H9 (cell line): ENCODE measurements around the gene DGKD. TPM values are rescaled to one million over a fixed set of nuclear protein-coding genes. Genes with fewer than 3 reads are reported as not detected.
A peak's percentile ranks its signal among the peaks of the same experiment; 100 is the strongest.

Experiments
- DNase-seq: peaks from one replicate; pipeline ENCODE4 v3.0.0-alpha.2; 2017
- H2AFZ ChIP-seq: one replicate; pipeline ENCODE4 v1.6.1; 2013; ENCODE audit warnings: mild to moderate bottlenecking, low read length, control low read depth, moderate library complexity
- H2AK5ac ChIP-seq: 2 replicates; pipeline ENCODE4 v1.6.1; 2013; ENCODE audit warnings: low read length, control low read depth, mixed read lengths; ENCODE audit not compliant: insufficient read length
- H2BK120ac ChIP-seq: one replicate; pipeline ENCODE4 v1.6.1; 2013; ENCODE audit warnings: low read depth, mild to moderate bottlenecking, low read length, control low read depth, inconsistent platforms; ENCODE audit not compliant: poor library complexity, severe bottlenecking
- H2BK12ac ChIP-seq: 2 replicates; pipeline ENCODE4 v1.6.1; 2013; ENCODE audit warnings: low read length, control low read depth, mixed read lengths, low read depth; ENCODE audit not compliant: insufficient read length
- H2BK15ac ChIP-seq: 2 replicates; pipeline ENCODE4 v1.6.1; 2013; ENCODE audit warnings: low read depth, low read length, control low read depth
- H2BK20ac ChIP-seq: one replicate; pipeline ENCODE4 v1.6.1; 2013; ENCODE audit warnings: low read depth, mild to moderate bottlenecking, low read length, control low read depth, inconsistent platforms; ENCODE audit not compliant: poor library complexity, severe bottlenecking
- H2BK5ac ChIP-seq: 2 replicates; pipeline ENCODE4 v1.6.1; 2013; ENCODE audit warnings: low read length, control low read depth, mixed read lengths; ENCODE audit not compliant: insufficient read length
- H3K14ac ChIP-seq: 2 replicates; pipeline ENCODE4 v1.6.1; 2013; ENCODE audit warnings: low read length, control low read depth; ENCODE audit not compliant: insufficient read depth
- H3K18ac ChIP-seq: 2 replicates; pipeline ENCODE4 v1.6.1; 2013; ENCODE audit warnings: low read depth, mild to moderate bottlenecking, mixed read lengths, low read length, control low read depth; ENCODE audit not compliant: insufficient read length
- H3K23ac ChIP-seq: 2 replicates; pipeline ENCODE4 v1.6.1; 2013; ENCODE audit warnings: low read length, control low read depth, mixed read lengths, low read depth; ENCODE audit not compliant: insufficient read length
- H3K23me2 ChIP-seq: 2 replicates; pipeline ENCODE4 v1.6.1; 2013; ENCODE audit warnings: low read depth, mild to moderate bottlenecking, mixed read lengths, low read length, control low read depth; ENCODE audit not compliant: insufficient read length, poor library complexity, severe bottlenecking
- H3K27ac ChIP-seq: 2 replicates; pipeline ENCODE4 v1.5.1; 2013; ENCODE audit warnings: low read length, control low read depth, mixed read lengths, low read depth; ENCODE audit not compliant: insufficient read length
- H3K27me3 ChIP-seq: 2 replicates; pipeline ENCODE4 v1.6.1; 2013; ENCODE audit warnings: low read length, control low read depth, inconsistent platforms; ENCODE audit not compliant: insufficient read depth
- H3K4ac ChIP-seq: 2 replicates; pipeline ENCODE4 v1.6.1; 2013; ENCODE audit warnings: low read depth, mild to moderate bottlenecking, control low read depth, inconsistent platforms, low read length, moderate library complexity
- H3K4me1 ChIP-seq: 2 replicates; pipeline ENCODE4 v1.6.1; 2013; ENCODE audit warnings: low read length, control low read depth, inconsistent platforms; ENCODE audit not compliant: insufficient read depth
- H3K4me2 ChIP-seq: 2 replicates; pipeline ENCODE4 v1.6.1; 2013; ENCODE audit warnings: low read length, control low read depth, mixed read lengths; ENCODE audit not compliant: insufficient read length, insufficient read depth
- H3K56ac ChIP-seq: 2 replicates; pipeline ENCODE4 v1.6.1; 2013; ENCODE audit warnings: low read depth, mild to moderate bottlenecking, mixed read lengths, low read length, control low read depth; ENCODE audit not compliant: insufficient read length
- H3K79me1 ChIP-seq: 2 replicates; pipeline ENCODE4 v1.6.1; 2013; ENCODE audit warnings: low read depth, mild to moderate bottlenecking, moderate library complexity, low read length, control low read depth, inconsistent platforms; ENCODE audit not compliant: insufficient read depth, poor library complexity, severe bottlenecking
- H3K79me2 ChIP-seq: 2 replicates; pipeline ENCODE4 v1.6.1; 2013; ENCODE audit warnings: low read length, control low read depth, inconsistent platforms; ENCODE audit not compliant: insufficient read depth
- H3K9ac ChIP-seq: 2 replicates; pipeline ENCODE4 v1.6.1; 2013; ENCODE audit warnings: low read length, control low read depth, mixed read lengths; ENCODE audit not compliant: insufficient read length; ENCODE audit errors: extremely low read depth
- H3K9me3 ChIP-seq: one replicate; pipeline ENCODE4 v1.6.1; 2013; ENCODE audit warnings: low read depth, low read length, inconsistent platforms; ENCODE audit not compliant: control insufficient read depth
- H3T11ph ChIP-seq: one replicate; pipeline ENCODE4 v1.6.1; 2013; ENCODE audit warnings: mild to moderate bottlenecking, low read length, control low read depth, inconsistent platforms
- H4K20me1 ChIP-seq: one replicate; pipeline ENCODE4 v1.6.1; 2013; ENCODE audit not compliant: control insufficient read depth, insufficient read length, insufficient read depth
- H4K5ac ChIP-seq: 2 replicates; pipeline ENCODE4 v1.6.1; 2013; ENCODE audit warnings: low read depth, mild to moderate bottlenecking, mixed read lengths, low read length, control low read depth; ENCODE audit not compliant: insufficient read length
- H4K8ac ChIP-seq: replicated peaks from 2 replicates; pipeline ENCODE4 v1.6.1; 2013; ENCODE audit warnings: low read length, control low read depth, mixed read lengths, low read depth; ENCODE audit not compliant: insufficient read length
- H4K91ac ChIP-seq: 2 replicates; pipeline ENCODE4 v1.6.1; 2013; ENCODE audit warnings: low read depth, mild to moderate bottlenecking, moderate library complexity, mixed read lengths, low read length, control low read depth; ENCODE audit not compliant: insufficient read length
- H3K27ac Mint-ChIP-seq, 3 experiments: 2 replicates in 2 of 3; 3 replicates in 1 of 3; pipeline ENCODE4 v1.8.0; 2020 to 2021; ENCODE audit warnings: mixed read lengths in 3 of 3, mild to moderate bottlenecking in 1 of 3, moderate library complexity in 1 of 3
- H3K27me3 Mint-ChIP-seq: 2 replicates; pipeline ENCODE4 v1.8.0; 2021; ENCODE audit warnings: low read depth, mild to moderate bottlenecking, moderate library complexity, mixed read lengths
- H3K36me3 Mint-ChIP-seq, 3 experiments: 2 replicates in 2 of 3; 3 replicates in 1 of 3; pipeline ENCODE4 v1.8.0; 2020 to 2021; ENCODE audit warnings: low read depth in 3 of 3, mixed read lengths in 3 of 3; ENCODE audit not compliant: insufficient read depth in 1 of 3
- H3K4me1 Mint-ChIP-seq, 2 experiments: 2 replicates each; pipeline ENCODE4 v1.8.0; 2020; ENCODE audit warnings: mixed read lengths in 2 of 2
- H3K4me3 Mint-ChIP-seq, 2 experiments: 2 replicates in 1 of 2; 3 replicates in 1 of 2; pipeline ENCODE4 v1.8.0; 2020 to 2021; ENCODE audit warnings: mild to moderate bottlenecking in 2 of 2, mixed read lengths in 2 of 2, moderate library complexity in 1 of 2
- H3K9me3 Mint-ChIP-seq, 2 experiments: 2 replicates in 1 of 2; 3 replicates in 1 of 2; pipeline ENCODE4 v1.8.0; 2020; ENCODE audit warnings: mild to moderate bottlenecking in 2 of 2, mixed read lengths in 2 of 2, moderate library complexity in 1 of 2
- WGBS: extraction: QIAGEN DNeasy Blood & Tissue Kit; methylation state at CpG from one replicate; pipeline ENCODE4 v1.1.7; 2013; ENCODE audit warnings: missing lambda C conversion rate, low lambda C conversion rate, mixed read lengths; ENCODE audit not compliant: insufficient read length; ENCODE audit errors: extremely low coverage; 5-methylcytosine and 5-hydroxymethylcytosine counted together
- total RNA-seq: library from RNA; stranded (reverse); gene quantifications from 2 replicates; pipeline ENCODE4 v1.2.1, GENCODE V29; 2021
- TF ChIP-seq, protein P1 (sequence below): fragments of 200-600 bp; sonication (generic); conservative IDR thresholded peaks from 3 replicates; pipeline ENCODE4 v1.8.0; 2021; ENCODE audit warnings: antibody characterized with exemption, mild to moderate bottlenecking

Gene DGKD
- total RNA-seq, 1 experiment from 2014 or later = 20.7 TPM

DNA sequence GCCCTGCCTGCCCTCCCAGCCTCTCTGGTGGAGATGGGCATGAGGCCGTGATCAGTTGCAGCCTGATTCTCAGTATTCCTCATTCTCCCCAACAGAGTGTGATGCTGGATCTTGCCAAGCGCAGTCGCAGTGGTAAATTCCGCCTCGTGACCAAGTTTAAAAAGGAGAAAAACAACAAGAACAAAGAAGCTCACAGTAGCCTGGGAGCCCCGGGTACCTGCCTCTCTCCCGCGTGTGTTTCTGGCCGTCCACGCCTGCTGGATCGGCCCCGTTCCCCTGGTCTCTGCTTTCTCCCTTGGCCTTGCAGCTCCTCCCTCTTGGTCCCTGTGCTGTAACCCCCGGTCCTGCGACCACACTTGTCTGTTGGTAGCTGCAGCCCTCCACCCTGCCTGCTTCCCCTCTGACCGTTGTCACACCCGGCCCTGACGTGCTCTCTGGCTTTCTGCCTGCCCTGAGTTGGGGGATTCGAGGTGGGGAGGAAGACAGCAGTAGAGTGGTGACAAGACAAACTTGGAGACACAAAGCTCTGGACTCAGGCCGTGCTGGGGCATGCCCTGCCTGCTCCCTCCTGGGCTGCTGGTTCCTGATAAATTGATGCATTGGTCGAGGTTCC is 112.8 kb downstream of the DGKD start:
- Mint-ChIP-seq H3K4me1 (no peaks in the 10 kb centered on the region), H3K27ac (peak overlapping the region in 2 of 3 experiments; percentile 52 to 83; a peak in 3 of 7 replicates), H3K27me3 (no peaks in the 10 kb centered on the region; the same call in none of the 2 replicates), H3K9me3 (no peaks in the 10 kb centered on the region; a peak in 1 of 5 replicates), H3K36me3 (peaks cover 28 to 50% (median 44%) of the 10 kb centered on the region in 3 experiments), H3K4me3 (no peak overlapping the region)
- Histone ChIP-seq H3K4ac (no peak overlapping the region), H3K27ac (no peak overlapping the region), H2BK15ac (no peak overlapping the region), H3K18ac (no peak overlapping the region), H2AK5ac (no peak overlapping the region), H3K23ac (no peak overlapping the region), H3K23me2 (no peaks in the 10 kb centered on the region), H4K5ac (no peak overlapping the region), H2BK120ac (no peak overlapping the region), H3T11ph (no peak overlapping the region), H2AFZ (no peak overlapping the region), H2BK5ac (no peak overlapping the region), H2BK12ac (no peak overlapping the region), H2BK20ac (no peak overlapping the region), H3K79me2 (no peaks in the 10 kb centered on the region), H3K4me1 (no peaks in the 10 kb centered on the region), H3K79me1 (no peaks in the 10 kb centered on the region), H4K91ac (no peak overlapping the region), H3K14ac (no peak overlapping the region), H3K56ac (no peak overlapping the region), H3K4me2 (no peak overlapping the region), H3K9ac (no peak overlapping the region), H4K20me1 (no peaks in the 10 kb centered on the region), H3K27me3 (no peaks in the 10 kb centered on the region), H4K8ac (no peak overlapping the region), H3K9me3 (no peaks in the 10 kb centered on the region)
- DNase-seq = no peak
- TF ChIP-seq, protein P1, sequence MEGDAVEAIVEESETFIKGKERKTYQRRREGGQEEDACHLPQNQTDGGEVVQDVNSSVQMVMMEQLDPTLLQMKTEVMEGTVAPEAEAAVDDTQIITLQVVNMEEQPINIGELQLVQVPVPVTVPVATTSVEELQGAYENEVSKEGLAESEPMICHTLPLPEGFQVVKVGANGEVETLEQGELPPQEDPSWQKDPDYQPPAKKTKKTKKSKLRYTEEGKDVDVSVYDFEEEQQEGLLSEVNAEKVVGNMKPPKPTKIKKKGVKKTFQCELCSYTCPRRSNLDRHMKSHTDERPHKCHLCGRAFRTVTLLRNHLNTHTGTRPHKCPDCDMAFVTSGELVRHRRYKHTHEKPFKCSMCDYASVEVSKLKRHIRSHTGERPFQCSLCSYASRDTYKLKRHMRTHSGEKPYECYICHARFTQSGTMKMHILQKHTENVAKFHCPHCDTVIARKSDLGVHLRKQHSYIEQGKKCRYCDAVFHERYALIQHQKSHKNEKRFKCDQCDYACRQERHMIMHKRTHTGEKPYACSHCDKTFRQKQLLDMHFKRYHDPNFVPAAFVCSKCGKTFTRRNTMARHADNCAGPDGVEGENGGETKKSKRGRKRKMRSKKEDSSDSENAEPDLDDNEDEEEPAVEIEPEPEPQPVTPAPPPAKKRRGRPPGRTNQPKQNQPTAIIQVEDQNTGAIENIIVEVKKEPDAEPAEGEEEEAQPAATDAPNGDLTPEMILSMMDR = no peak
- WGBS = no CpG with 5 or more reads among the region's 20 CpGs
